Transverse colon (tissue), 4 donors: Measurements from ENCODE around the gene ZIC4. TPM values are rescaled to one million over a fixed set of nuclear protein-coding genes. Genes with fewer than 3 reads are reported as not detected.

Source experiments
- DNase-seq: peaks from one replicate; pipeline ENCODE4 v3.0.0-alpha.2; 2019
- H3K27ac ChIP-seq, 4 donors: fragments of 200-600 bp; sonication (generic); 2 replicates each; pipeline ENCODE4 v1.5.1; 2016 to 2018; ENCODE audit warnings: inconsistent platforms in 4 of 4
- H3K27me3 ChIP-seq: fragments of 200-600 bp; sonication (generic); 2 replicates; pipeline ENCODE4 v1.5.1; 2017; ENCODE audit warnings: inconsistent platforms
- H3K36me3 ChIP-seq, 4 donors: fragments of 200-600 bp; sonication (generic); 2 replicates each; pipeline ENCODE4 v1.5.1; 2017 to 2019; ENCODE audit warnings: inconsistent platforms in 4 of 4
- H3K4me1 ChIP-seq, 4 donors: fragments of 200-600 bp; sonication (generic); 2 replicates each; pipeline ENCODE4 v1.5.1; 2017 to 2020; ENCODE audit warnings: inconsistent platforms in 4 of 4
- H3K4me3 ChIP-seq, 4 donors: fragments of 200-600 bp; sonication (generic); 1 replicate in 1 of 4; 2 replicates in 3 of 4; pipeline versions ENCODE4 v1.5.1 to v1.6.1; 2017 to 2019; ENCODE audit warnings: inconsistent platforms in 4 of 4
- H3K9me3 ChIP-seq, 2 donors: fragments of 200-600 bp; sonication (generic); 2 replicates each; pipeline ENCODE4 v1.5.1; 2017 to 2019; ENCODE audit warnings: inconsistent platforms in 2 of 2
- CTCF ChIP-seq, 5 experiments: fragments of 200-600 bp in 3 of 5; fragments of 450-650 bp in 2 of 5; sonication (generic) in 3 of 5; IDR thresholded peaks; 1 replicate in 2 of 5; 2 replicates in 3 of 5; pipeline ENCODE4 v1.5.1; 2016 to 2017; ENCODE audit warnings: antibody characterized with exemption in 5 of 5, inconsistent platforms in 3 of 5, mild to moderate bottlenecking in 2 of 5, moderate library complexity in 1 of 5
- EP300 ChIP-seq: sonication (generic); formaldehyde crosslinking; IDR thresholded peaks from one replicate; pipeline ENCODE4 v1.6.1; 2017; ENCODE audit warnings: antibody characterized with exemption, low read depth
- POLR2A ChIP-seq: fragments of 450-650 bp; IDR thresholded peaks from one replicate; pipeline ENCODE4 v1.6.1; 2016; ENCODE audit warnings: antibody characterized with exemption, mild to moderate bottlenecking, moderate library complexity
- POLR2AphosphoS5 ChIP-seq, 3 donors: sonication (generic); formaldehyde crosslinking; IDR thresholded peaks; one replicate each; pipeline ENCODE4 v1.6.1; 2016; ENCODE audit warnings: antibody characterized with exemption in 3 of 3
- WGBS, 2 donors: methylation state at CpG; one replicate each; pipeline ENCODE4 v1.1.5; 2018; ENCODE audit warnings: low coverage in 1 of 2; 5-methylcytosine and 5-hydroxymethylcytosine counted together
- in situ Hi-C, 4 donors: fragments of 200-750 bp; cut with MboI; loops; one replicate each; pipeline versions ENCODE4 v1.15.0 to v1.15.1; 2017; ENCODE audit warnings: low sequenced_read_pairs in 3 of 4, low pct_ligation_motif_present in 1 of 4, low pct_unique_long_range_greater_than_20kb in 1 of 4
- intact Hi-C: fragments of 100-400 bp; cut with DNase I; formaldehyde crosslinking; loops from one replicate; pipeline ENCODE4 v1.15.1; 2023; ENCODE audit warnings: low total_unique reads
- total RNA-seq, 4 donors: library from RNA; depleted of rRNA; stranded (reverse); fragments of >200 nt; gene quantifications; one replicate each; pipeline ENCODE4 v1.1.0, GENCODE V29; 2016

Gene ZIC4
- total RNA-seq, 4 donors from 2014 or later = not detected

- intact Hi-C loops (no loop called here), in situ Hi-C loops (no loop called here)
- no peaks in the 10 kb centered on the region for H3K4me1 ChIP-seq
- DNase-seq = no peak
- no peak overlapping the region for H3K4me3 ChIP-seq
- H3K9me3 ChIP-seq = no peaks in the 10 kb centered on the region
- WGBS, 2 donors = 17% methylated on average over 1 to 19 of the region's 19 CpGs
- H3K36me3 ChIP-seq = no peaks in the 10 kb centered on the region
- TF ChIP-seq POLR2A = no peak
- peaks cover 78% of the 10 kb centered on the region for H3K27me3 ChIP-seq
- H3K27ac ChIP-seq = no peak overlapping the region
Observed at GRCh38 chr3:147354623-147355022, 51.7 kb downstream of the ZIC4 start.

DNA sequence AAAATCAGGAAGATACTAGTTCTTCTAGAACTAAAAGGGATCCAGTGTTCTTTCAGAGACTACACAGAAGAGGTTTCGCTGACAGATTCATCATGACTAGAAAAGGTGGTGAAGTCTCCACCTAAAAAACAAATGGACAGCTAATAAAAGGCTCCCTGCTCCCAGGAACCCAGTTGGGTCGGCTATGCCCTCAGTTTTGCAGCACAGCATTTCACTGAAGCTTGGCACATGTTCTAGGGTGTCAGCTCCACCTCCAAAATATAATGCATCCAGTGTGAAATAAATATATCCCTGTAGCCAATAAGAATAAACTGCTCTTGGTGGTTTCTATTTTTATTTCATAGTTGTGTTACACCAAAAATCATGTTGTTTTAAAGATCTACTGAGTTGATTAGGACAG, 55.0 kb downstream of the ZIC4 start:
- TF ChIP-seq POLR2AphosphoS5 (IDR thresholded peaks at IDR 0.05) = no peak
- no peak for TF ChIP-seq POLR2A
- no peak for TF ChIP-seq CTCF (IDR thresholded peaks at IDR 0.05)
- no peak for TF ChIP-seq EP300
- 27 to 61% methylated on average over 2 of the region's 2 CpGs for WGBS, 2 donors
- peaks cover 45% of the 10 kb centered on the region for H3K27me3 ChIP-seq
- no peaks in the 10 kb centered on the region for H3K36me3 ChIP-seq
- no peak overlapping the region for H3K27ac ChIP-seq
- intact Hi-C loops (no loop called here), in situ Hi-C loops (no loop called here)
- no peaks in the 10 kb centered on the region for H3K9me3 ChIP-seq
- H3K4me1 ChIP-seq = no peaks in the 10 kb centered on the region
- DNase-seq = no peak
- H3K4me3 ChIP-seq = no peak overlapping the region

DNA sequence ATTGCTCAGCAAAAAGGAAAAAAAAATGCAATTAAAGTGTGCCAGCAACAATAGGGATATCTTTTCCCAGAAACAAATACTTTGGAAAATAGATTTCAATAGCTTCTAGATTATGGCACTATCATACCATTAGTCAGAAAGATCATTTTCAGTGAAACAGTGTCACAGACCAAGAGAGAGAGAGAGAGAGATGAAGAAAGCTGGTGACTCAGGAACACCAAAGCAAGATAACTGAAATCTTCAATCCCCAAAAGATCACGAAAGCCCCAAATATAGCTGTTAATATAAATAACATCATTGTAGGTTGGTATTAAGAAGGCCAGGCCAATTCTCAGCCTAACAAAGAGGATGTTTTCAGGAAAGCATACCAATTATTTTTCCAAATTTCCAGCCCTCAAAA, 57.4 kb downstream of the ZIC4 start:
- intact Hi-C loops (no loop called here), in situ Hi-C loops (no loop called here)
- Histone ChIP-seq H3K4me3 (no peak overlapping the region), H3K27ac (no peak overlapping the region), H3K4me1 (no peaks in the 10 kb centered on the region), H3K27me3 (peaks cover 22% of the 10 kb centered on the region), H3K9me3 (no peaks in the 10 kb centered on the region), H3K36me3 (no peaks in the 10 kb centered on the region)
- DNase-seq = no peak
- 68 to 73% methylated on average over 1 of the region's 1 CpG for WGBS, 2 donors
- TF ChIP-seq EP300 (no peak), POLR2AphosphoS5 (IDR thresholded peaks at IDR 0.05) (no peak), POLR2A (no peak), CTCF (IDR thresholded peaks at IDR 0.05) (no peak)

- H3K4me3 ChIP-seq = no peak overlapping the region
- TF ChIP-seq EP300 = no peak
- TF ChIP-seq POLR2A = no peak
- TF ChIP-seq CTCF (IDR thresholded peaks at IDR 0.05) = no peak
- no peak for TF ChIP-seq POLR2AphosphoS5 (IDR thresholded peaks at IDR 0.05)
- no peaks in the 10 kb centered on the region for H3K27me3 ChIP-seq
- in situ Hi-C loops = no loop called here
- 51 to 63% methylated on average over 1 of the region's 1 CpG for WGBS, 2 donors
- no peaks in the 10 kb centered on the region for H3K4me1 ChIP-seq
- H3K36me3 ChIP-seq = no peaks in the 10 kb centered on the region
- no peaks in the 10 kb centered on the region for H3K9me3 ChIP-seq
- intact Hi-C loops = no loop called here
- no peak overlapping the region for H3K27ac ChIP-seq
- no peak for DNase-seq
Observed at GRCh38 chr3:147343926-147344325, 62.4 kb downstream of the ZIC4 start.

DNA sequence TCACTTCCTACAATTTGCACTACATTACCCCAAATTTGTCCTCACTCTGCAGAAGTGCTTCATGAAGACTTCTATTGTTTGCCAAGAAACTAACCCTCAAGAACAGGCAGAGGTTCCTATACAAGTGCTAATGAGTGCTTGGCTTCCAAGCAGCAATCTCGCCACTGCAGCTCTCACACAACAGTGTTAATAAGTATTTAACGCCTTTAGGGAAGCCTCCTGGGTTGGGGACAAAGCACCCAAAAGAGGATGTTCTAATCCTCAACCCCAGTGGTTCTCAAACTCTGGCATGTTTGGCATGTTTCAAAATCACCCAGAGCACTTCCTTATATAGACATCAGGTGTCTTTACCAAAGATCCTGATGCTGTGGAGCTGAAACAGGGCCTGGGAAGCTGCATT, 64.6 kb downstream of the ZIC4 start:
- TF ChIP-seq EP300 = no peak
- in situ Hi-C loops (no loop called here), intact Hi-C loops (no loop called here)
- 37 to 38% methylated on average over 2 of the region's 2 CpGs for WGBS, 2 donors
- Histone ChIP-seq H3K4me3 (no peak overlapping the region), H3K4me1 (no peaks in the 10 kb centered on the region), H3K9me3 (no peaks in the 10 kb centered on the region), H3K27ac (no peak overlapping the region), H3K36me3 (no peaks in the 10 kb centered on the region), H3K27me3 (no peaks in the 10 kb centered on the region)
- DNase-seq = no peak
